GM20431 (cell line): ENCODE data around the gene BGN.

Experiments
- in situ Hi-C: fragments of 300-500 bp; cut with MseI, MboI; formaldehyde crosslinking; loops from one replicate; pipeline ENCODE4 v1.15.0; 2020; ENCODE audit warnings: low sequenced_read_pairs; ENCODE audit not compliant: unreplicated experiment

BGN gene

DNA sequence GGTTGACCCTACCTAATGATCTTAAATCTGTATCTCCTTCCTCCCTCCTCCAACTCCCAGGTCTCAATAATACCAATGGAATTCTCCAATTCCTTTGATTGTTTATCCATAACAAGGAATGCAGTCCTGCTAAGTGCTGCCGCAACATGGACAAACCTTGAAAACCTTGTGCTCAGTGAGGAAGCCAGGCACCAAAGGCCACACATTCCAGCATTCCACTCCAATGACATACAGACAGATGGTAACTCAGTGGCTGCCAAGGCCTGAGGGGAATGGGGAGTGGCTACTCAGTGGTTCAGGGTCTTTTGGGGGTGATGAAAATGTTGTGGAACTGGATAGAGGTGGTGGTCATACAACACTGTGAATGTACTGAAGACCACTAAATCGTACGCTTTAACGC, 34.8 kb upstream of the BGN start:
- in situ Hi-C loops: no loop called here

DNA sequence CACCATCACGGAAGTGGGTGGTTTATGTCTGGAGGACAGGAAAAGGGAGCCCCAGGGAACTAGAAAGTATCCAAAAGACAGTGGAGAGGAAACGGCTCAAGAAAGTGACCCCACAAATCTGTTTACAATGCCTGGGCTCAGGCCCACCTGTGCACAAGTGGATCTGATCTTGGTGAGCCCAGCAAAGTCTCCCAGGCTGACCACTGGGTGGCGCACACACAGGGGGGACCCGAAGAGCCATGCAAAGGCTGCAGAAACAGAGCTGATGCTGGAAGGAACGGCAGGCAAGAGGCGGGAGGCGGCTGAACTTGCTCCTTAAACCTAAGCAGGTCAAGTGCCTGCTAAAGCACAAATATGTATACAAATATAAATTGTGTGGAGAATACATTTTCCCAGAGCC, 34.0 kb upstream of the BGN start:
- in situ Hi-C loops: no loop called here

DNA sequence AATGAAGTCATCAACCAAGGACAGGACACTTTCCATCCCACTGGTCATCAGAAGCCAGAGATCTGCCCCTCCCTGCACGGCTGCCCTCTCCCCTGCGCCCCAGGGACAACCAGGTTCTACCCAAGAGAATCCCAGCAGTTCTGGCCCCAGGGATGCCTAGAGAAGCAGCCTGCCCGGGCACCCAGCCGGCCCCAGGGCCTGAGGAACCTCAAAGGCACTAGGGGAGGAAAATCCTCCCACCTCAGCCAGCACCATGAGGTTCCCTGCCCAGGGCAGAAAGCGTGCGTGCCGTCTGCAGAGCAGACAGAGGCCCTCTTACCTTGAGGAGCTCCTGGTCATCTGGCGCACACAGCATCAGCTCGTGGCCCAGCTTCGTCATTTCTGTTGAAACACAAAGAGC, 32.5 kb upstream of the BGN start:
- in situ Hi-C loops: no loop called here

DNA sequence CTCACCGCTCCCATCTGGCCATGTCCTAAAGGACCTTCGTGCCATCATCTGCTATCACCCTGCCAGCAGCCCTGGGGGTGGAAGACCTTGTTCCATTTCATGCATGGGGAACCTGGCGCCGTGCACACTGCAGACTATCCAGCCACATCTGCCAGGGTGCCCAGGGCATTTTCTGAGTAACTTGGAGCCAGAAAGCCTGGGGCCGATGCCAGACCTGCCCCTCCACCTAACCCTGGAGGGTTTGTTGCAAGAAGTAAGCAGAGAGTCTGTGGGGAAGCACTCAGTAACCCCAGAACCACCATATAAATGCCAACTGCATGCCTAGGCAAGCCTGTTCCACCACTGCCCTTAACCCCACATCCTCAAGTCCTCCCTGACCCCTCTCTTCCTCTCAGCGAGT, 31.7 kb upstream of the BGN start:
- in situ Hi-C loops: no loop called here

DNA sequence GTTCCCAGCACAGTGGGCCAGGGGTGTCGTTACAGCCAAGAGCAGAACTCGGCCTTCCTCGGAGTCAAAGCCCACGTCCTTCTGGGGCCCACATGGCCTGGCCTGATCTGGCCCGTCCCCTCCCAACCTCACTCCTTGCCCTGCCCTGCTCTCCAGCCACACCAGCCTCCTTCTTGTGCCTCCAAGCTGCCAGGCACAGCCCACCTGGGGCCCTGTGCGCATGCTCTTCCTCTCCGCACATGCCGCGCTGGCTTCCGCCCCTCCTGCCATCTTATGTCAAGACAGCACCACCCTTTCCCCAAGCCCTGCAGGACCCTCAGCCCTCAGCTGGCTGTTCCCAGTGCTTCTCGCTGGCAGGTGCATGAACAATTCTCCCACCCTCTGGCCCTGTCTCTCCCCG, 31.2 kb upstream of the BGN start:
- in situ Hi-C loops: no loop called here

DNA sequence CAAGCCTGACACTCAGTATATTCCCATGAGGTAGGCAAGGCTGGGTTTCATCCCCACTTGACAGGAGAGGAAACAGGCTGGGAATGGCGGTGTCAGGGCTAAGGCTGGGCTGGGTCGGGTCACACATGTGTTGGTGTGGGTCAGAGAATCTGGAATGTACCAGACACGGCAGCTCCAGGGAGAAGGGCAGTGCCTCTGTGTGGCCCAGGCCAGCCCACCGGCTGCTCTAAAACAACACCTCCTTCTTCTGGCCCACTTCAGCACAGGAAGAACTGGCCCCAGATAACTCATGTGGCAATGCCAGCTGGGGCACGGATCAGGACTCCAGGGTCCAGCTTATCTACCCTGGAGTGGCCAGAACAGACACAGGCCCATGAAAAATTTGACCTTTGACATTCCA, 30.7 kb upstream of the BGN start:
- in situ Hi-C loops: no loop called here

DNA sequence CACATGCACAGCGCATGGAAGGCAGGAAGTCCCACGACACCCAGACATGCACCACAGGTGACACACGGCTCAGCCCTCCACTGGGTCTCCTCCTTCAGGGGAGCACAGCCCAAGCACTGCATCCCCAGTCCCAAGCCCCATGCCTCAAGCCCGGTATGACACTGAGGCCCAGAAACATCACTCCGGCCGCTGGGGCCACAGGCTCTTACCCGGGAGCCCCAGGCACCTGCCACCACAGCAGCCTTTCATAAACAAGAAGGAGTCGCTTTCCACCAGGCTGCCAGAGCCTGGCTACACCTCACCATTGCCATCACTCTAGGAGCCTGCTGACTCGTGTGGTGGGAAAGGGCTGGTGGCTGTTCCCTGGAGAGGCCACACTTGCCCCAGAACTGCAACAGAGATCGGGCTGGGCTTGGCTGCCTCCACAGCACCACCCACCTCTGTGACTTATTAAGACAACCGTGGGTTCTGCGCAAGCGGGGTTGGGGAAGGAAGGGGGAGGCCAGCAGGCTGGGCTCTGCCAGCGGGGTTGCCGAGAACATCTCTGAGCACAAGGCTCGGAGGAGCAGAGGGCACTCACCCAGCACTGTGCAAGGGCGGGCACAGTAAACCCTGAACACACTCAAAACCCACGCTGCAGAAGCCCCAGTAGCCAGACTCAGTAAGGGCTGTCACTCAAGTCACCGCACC, 28.9 kb upstream of the BGN start:
- in situ Hi-C loops: no loop called here

DNA sequence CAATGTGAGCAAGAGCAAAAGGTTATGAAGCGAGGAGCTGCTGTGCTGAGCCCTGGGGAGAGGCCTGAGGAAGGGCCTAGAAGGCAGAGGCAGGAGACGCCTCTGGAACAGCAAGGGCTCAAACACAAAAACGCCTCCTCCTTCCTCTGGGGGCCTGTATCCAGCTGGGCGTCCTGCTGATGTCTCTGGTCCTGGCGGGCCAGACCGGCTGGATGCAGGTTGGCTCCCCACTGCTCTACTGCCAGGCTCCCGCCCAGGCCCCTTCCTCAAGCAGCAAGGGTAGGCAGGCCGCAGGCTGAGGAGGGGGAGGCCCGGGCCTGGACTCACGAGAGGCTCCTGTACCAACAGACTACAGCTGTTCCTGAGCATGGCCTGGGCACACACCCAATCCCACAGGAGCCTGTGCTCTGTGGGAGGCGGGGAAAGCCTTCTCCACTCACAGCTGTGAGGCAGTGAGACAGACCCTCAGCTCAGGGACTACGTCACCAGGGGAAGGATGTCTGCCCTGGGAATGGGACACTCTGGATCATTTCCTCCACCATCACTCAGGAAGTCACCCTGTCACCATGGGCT, 26.7 kb upstream of the BGN start:
- in situ Hi-C loops: no loop called here

DNA sequence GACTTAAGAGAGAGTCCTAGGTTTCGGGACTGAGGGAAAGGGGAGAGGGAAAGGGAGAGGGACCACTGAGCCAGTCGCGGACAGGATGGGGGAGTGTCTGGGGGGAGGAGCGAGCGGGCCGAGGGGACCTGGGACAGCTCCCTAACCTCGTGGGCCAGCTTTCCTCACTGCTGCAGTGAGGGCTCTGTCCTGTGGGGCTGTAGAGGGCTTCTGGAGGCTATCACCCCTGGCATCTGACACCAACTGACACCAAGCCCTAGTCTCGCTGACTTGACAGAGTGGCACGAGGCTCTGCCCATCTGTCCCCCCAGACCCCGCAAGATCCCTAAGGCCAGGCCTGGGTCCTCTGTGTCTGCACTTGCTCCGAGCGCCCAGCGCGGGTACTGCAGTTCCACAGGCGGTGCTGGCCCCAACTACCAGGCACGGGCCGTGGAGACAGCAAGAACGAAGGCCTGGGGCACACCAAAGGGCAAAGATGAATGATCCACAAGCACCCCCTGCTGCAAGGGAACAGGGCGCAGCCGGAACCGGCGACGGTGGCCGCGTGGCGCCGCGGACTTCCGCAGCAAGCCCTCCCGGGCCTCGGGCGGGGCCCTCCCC, 24.9 kb upstream of the BGN start:
- in situ Hi-C loops: no loop called here

DNA sequence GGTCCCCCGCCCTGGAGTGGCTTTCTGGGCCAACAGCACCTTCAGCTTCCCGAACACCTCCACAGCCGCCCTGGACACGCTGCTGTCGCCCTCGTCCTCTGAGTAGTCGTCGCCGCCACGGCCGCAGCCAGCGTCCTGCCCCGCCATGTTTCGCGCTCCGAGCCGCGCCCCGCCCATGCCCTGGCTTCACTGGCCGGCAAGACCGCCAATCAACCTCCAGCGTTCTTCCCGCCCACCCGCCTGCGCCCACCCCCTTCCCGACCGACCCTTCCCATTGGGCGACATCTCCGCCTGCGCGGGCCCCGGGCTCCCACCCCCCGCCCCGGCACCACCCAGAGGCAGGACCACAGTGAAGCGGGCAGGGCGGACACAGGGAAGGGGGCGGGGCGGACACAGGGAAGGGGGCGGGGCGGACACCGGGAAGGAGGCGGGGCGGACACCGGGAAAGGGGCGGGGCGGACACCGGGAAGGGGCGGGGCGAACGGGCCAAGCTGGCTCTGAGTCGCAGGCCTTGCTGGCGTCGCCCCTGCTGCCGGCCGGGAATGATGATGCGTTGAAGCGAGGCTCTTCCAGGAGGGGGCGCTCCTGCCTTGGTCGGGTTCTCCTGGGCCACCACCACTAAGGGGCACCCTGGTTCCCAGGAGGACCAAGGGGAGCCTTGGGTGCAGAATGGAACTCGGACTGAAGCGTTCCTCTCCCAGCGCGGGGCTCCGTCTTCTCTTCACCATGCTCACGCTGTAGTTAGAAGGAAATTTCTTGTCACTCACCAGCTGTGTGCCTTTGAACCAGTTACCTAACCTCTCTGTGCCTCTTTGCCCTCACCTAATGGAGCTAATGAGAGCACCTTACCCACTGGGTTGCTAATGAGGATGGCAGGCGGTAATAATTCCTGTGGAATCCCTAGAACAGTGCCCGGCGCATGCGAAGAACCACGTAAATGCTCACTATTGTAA, 24.1 kb upstream of the BGN start, which contains the start of gene HAUS7:
TSS of gene HAUS7 (minus strand) at position 166 of the 953 bp plus-strand sequence. CDS start at position 147, 19 bp downstream.
- in situ Hi-C loops: no loop called here

DNA sequence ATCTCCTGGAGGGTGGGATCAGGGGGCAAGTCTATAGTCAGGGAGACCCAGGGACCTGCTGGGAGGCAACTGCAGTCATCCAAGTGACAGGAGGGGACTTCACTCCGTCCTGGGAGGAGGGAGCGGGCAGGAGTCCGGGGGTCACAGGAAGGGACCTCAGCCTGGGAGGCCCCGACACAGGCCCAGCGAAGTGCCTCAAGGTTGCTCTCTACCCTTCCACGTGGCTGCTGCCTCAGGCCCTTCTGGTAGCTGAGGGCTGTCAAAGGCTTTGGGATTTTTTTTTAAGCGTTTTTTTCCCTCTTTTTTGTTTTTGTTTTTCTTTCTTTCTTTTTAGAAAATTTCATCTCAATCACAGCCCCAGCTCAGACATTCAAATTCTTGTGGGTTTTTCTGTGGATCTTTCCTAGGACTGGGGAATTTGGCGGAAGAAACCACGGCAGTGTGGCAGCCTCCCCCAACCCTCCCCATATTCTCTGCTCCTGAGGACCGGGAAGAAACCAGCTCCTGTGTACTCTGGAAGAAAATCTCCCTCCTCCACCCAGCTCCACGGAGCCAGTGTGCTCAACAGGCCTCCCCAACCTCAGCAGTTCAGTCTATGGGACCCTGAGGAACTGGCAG, 23.0 kb upstream of the BGN start:
- in situ Hi-C loops: no loop called here

DNA sequence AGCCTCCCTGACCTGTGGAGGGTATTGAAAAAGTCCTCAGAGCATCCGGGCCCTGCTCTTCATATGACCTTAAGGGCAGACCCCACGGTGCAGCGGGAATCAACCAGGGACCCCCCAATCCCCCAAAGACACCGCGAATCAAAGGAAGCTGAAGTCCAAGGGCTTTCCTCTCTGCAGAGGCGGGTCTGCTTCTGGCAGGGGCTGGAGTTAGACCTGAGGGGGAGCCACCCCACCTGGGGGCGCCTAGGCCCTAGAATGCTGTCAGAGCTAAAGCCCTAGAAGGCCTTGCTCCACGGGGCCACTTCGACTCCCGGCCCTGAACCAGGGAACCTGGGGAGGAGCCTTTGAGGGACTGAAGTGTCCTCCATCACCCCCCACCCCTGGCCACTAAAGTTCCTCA, 21.7 kb upstream of the BGN start:
- in situ Hi-C loops: no loop called here

DNA sequence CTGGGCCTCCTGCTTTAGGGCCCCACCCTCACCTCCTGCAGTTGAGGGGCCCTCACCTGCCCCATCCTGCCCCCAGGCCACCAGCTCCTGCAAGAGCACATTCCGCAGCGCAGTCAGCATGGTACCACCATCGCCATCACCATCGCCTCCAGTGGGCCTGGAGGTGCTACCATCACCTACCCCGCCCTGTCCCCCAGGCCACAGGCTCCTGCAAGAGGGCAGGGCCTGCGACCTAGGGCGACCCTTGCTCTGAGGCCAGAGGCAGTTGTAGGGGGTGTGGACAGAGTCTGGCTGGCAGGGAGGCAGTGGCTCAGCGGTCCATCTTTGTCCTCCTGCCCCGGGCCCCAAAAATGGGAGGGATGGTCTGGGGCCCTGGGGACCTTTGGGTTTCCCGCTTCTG, 20.5 kb upstream of the BGN start:
- in situ Hi-C loops: no loop called here

DNA sequence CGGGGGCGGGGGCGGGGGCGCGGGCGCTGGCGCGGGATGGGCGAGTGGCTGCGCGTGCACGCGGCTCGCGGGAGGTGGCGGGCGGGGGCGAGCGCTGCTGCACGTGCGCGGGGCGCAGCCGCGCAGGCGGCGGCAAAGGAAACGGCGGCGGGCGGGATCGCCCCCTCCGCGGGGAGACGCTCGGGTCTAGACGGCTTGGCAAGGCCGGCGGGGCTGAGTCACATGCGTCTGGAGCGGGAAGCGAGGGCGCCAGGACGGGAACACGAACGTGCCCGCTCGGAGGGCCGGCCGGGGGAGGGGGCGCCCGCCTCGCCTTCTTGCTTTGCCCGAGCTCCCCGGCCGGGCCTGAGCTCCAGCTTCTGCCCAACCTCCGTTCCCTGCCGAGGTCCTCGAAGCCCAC, 20.1 kb upstream of the BGN start:
- in situ Hi-C loops: no loop called here

DNA sequence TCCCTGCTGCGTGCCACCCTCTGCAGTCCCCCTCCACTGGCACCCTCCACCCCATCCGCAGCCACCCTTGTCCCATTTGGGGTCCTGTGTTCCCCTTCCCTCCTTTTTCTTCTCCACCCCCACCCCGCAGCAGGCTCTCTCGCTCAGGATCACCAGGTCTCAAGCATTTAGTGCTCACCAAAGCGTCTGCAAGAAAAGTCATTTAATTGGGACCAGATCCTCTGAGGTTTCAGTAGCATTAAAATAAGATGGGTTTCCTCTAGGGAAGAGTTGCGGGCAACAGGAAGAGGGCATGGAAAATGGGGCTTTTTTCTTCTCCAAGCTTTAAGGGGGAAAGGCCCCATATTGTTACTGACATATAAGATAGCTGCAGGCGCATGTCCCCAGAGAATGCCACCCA, 19.5 kb upstream of the BGN start:
- in situ Hi-C loops: no loop called here

DNA sequence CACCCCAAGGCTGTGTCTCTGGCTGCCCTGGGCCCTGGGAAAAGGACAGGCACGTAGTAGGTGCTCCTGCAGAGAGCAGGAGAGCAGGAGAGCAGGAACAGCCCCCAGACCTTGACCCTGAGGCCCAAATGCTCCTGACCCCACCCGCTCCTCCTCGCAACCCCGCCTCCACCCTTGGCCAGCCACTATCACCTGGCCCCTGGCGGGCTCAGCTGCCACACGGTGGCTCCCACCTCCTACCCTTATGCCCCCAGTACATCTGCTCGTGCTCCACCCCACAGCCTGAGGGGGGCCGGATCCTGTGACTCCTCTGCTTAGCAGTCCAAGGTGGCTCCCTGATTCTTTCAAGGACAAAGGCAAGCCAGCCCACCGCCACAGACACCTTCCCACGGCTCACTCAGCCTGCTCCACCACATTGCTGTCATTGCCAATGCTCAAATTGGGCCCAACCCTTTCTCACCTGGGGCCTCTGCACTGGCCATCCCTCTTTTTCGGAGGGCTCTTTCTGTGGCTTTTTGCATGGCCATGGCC, 19.0 kb upstream of the BGN start:
- in situ Hi-C loops: no loop called here

DNA sequence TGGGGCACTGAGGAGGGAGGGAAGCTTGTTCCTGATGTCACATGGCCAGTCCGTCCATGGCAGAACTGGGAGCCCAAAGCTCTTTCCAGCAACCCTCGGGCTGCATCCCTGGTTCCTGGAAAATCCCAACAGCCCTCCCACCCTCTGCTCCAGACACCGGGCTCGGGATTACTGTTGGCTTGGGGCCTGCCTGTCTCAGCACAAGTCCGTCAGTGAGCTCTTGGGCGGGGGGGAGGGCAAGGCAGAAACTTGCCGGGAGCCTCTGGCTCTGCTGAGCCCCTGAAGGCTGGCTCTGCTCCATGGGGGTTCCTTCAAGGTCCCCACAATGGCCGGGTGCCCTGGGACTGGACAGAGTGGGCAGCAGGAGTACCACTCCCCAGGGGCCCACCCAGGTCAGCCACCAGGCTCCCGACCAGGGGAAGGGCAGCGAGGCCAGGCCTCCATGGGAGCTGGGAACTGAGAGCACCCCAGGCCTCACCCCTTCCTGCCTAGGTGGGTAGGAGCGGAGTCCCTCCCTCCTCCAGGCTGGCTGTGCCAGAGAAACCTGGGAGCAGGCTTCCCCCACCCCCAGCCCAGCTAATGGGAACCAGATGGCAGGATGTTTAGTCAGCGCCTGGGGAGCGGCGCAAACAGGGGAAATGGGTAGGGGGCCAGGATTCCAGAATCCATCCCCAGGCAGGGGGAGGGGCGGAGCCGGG, 18.0 kb upstream of the BGN start:
- in situ Hi-C loops: no loop called here

DNA sequence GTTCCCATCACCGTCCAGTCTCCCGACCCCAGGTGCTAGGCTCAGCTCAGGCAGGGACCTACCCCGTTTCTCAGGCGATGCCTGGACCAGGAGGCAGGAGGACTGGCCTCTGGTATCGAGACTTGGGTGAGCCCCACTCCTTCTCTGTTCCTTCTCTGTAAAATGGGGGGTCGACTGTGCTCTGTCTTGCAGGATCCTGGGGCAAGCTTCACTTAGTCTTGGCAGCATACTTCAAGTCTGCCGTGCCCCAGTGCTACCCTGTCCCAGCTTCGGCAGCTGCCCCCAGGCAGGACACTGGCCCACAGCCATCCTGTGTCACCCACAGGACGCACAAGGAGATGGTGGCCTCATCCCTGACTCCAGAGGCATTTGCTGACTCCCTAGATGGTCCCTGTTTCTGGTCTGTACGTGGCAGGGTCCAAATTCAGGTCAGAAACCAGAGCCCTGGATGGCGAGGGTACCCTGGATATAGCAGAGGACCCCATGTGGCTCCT, 17.4 kb upstream of the BGN start:
- in situ Hi-C loops: no loop called here

DNA sequence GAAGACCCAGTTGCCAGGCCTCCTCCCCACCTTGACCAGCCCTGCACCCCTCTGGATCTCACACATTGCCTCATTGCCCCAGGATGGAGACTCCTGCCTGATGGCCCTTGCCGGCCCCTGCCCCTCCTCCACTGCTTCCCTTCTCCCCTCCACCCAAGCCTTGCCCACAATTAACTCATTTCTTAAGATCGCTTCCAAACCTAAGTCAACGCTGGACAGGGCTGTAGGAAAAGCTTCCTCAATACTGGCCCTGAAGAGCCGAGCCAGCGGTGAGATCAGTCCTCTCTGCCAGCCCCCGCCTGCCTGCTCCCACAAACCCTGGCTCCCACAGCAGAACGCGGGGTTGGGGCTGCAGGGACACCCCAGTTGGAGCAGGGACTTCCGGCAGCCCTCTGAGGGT, 16.9 kb upstream of the BGN start:
- in situ Hi-C loops: no loop called here
